Measurements from ENCODE around the gene TAGLN2.
A peak's percentile ranks its signal among the peaks of the same experiment; 100 is the strongest.

TAGLN2 gene

GRCh38 chr1:159897962-159898361 lies 27.3 kb downstream of the TAGLN2 start:
- DNase-seq: no peak

GRCh38 chr1:159896546-159896930 lies 28.8 kb downstream of the TAGLN2 start:
- no peak for DNase-seq

- no peak for DNase-seq
These were observed 29.3 kb downstream of the TAGLN2 start for GRCh38 chr1:159895836-159896545.

- no peak for DNase-seq
These were observed 30.0 kb downstream of the TAGLN2 start for GRCh38 chr1:159895286-159895685.

GRCh38 chr1:159892944-159893343 lies 32.4 kb downstream of the TAGLN2 start:
- no peak for DNase-seq

- peak; percentile 49 for DNase-seq
These were observed 33.8 kb downstream of the TAGLN2 start for GRCh38 chr1:159891275-159892157.

GRCh38 chr1:159890390-159890789 lies 34.9 kb downstream of the TAGLN2 start:
- no peak for DNase-seq

- DNase-seq: no peak
These were observed 35.5 kb downstream of the TAGLN2 start for GRCh38 chr1:159889821-159890252.

GRCh38 chr1:159889202-159889601 lies 36.1 kb downstream of the TAGLN2 start:
- DNase-seq: no peak

GRCh38 chr1:159884296-159884695 lies 41.0 kb downstream of the TAGLN2 start:
- DNase-seq: no peak

GRCh38 chr1:159883134-159883533 lies 42.2 kb downstream of the TAGLN2 start:
- DNase-seq: no peak

- DNase-seq: no peak
These were observed 42.8 kb downstream of the TAGLN2 start for GRCh38 chr1:159882527-159882862.

- no peak for DNase-seq
These were observed 43.4 kb downstream of the TAGLN2 start for GRCh38 chr1:159881622-159882526.

- no peak for DNase-seq
These were observed 44.9 kb downstream of the TAGLN2 start for GRCh38 chr1:159880430-159880829.

- no peak for DNase-seq
These were observed 45.3 kb downstream of the TAGLN2 start for GRCh38 chr1:159879977-159880376.

- no peak for DNase-seq
These were observed 46.2 kb downstream of the TAGLN2 start for GRCh38 chr1:159879136-159879535.

GRCh38 chr1:159877695-159878444 lies 47.4 kb downstream of the TAGLN2 start:
- DNase-seq: no peak

- no peak for DNase-seq
These were observed 51.7 kb downstream of the TAGLN2 start for GRCh38 chr1:159873530-159874143.

GRCh38 chr1:159872891-159873290 lies 52.4 kb downstream of the TAGLN2 start:
- DNase-seq: no peak

GRCh38 chr1:159870704-159871103 lies 54.6 kb downstream of the TAGLN2 start:
- DNase-seq: no peak

GRCh38 chr1:159869607-159870006 lies 55.7 kb downstream of the TAGLN2 start:
- no peak for DNase-seq

- DNase-seq: no peak
These were observed 56.1 kb downstream of the TAGLN2 start for GRCh38 chr1:159869173-159869572.

Data from GOT3 (cell line).